ENCODE results near the gene WWOX. TPM values are rescaled to one million over a fixed set of nuclear protein-coding genes. Genes with fewer than 3 reads are reported as not detected.

The WWOX gene
- total RNA-seq, 1 experiment from 2014 or later = 15.6 TPM

GRCh38 chr16:78718141-78718540 is 618.7 kb downstream of the WWOX start:
- Mint-ChIP-seq H3K36me3 (ENCODE audit: insufficient read depth in 1 of 3, low read depth in 3 of 3) (no peaks in the 10 kb centered on the region), H3K4me1 (no peaks in the 10 kb centered on the region), H3K4me3 (no peak overlapping the region), H3K27ac (no peak overlapping the region), H3K27me3 (ENCODE audit: low read depth) (no peaks in the 10 kb centered on the region; the same call in 1 of the 2 replicates), H3K9me3 (no peaks in the 10 kb centered on the region)
- Histone ChIP-seq H4K91ac (ENCODE audit: insufficient read length, low read depth, low read length) (no peak overlapping the region), H2BK5ac (ENCODE audit: insufficient read length, low read length) (no peak overlapping the region), H2BK20ac (ENCODE audit: low read depth, low read length, poor library complexity, severe bottlenecking) (no peak overlapping the region), H2BK12ac (ENCODE audit: insufficient read length, low read depth, low read length) (no peak overlapping the region), H3K14ac (ENCODE audit: insufficient read depth, low read length) (no peak overlapping the region), H2BK120ac (ENCODE audit: low read depth, low read length, poor library complexity, severe bottlenecking) (no peak overlapping the region), H3K18ac (ENCODE audit: insufficient read length, low read depth, low read length) (no peak overlapping the region), H4K20me1 (ENCODE audit: control insufficient read depth, insufficient read depth, insufficient read length) (no peaks in the 10 kb centered on the region), H2BK15ac (ENCODE audit: low read depth, low read length) (no peak overlapping the region), H3K4me2 (ENCODE audit: insufficient read depth, insufficient read length, low read length) (no peak overlapping the region), H2AFZ (ENCODE audit: low read length) (no peak overlapping the region), H3K79me2 (ENCODE audit: insufficient read depth, low read length) (no peaks in the 10 kb centered on the region), H4K8ac (replicated peaks; ENCODE audit: insufficient read length, low read depth, low read length) (no peak overlapping the region), H2AK5ac (ENCODE audit: insufficient read length, low read length) (no peak overlapping the region), H3K9ac (ENCODE audit: extremely low read depth, insufficient read length, low read length) (no peak overlapping the region), H3T11ph (ENCODE audit: low read length) (no peak overlapping the region), H3K23me2 (ENCODE audit: insufficient read length, low read depth, low read length, poor library complexity, severe bottlenecking) (no peaks in the 10 kb centered on the region), H3K79me1 (ENCODE audit: insufficient read depth, low read depth, low read length, poor library complexity, severe bottlenecking) (no peaks in the 10 kb centered on the region), H3K23ac (ENCODE audit: insufficient read length, low read depth, low read length) (no peak overlapping the region), H3K9me3 (ENCODE audit: control insufficient read depth, low read depth, low read length) (no peaks in the 10 kb centered on the region), H3K27me3 (ENCODE audit: insufficient read depth, low read length) (no peaks in the 10 kb centered on the region), H4K5ac (ENCODE audit: insufficient read length, low read depth, low read length) (no peak overlapping the region), H3K4me1 (ENCODE audit: insufficient read depth, low read length) (no peaks in the 10 kb centered on the region), H3K27ac (ENCODE audit: insufficient read length, low read depth, low read length) (no peak overlapping the region), H3K4ac (ENCODE audit: low read depth, low read length) (no peak overlapping the region), H3K56ac (ENCODE audit: insufficient read length, low read depth, low read length) (no peak overlapping the region)
- DNase-seq = no peak
- WGBS (ENCODE audit: extremely low coverage, insufficient read length, low lambda C conversion rate) = no CpG with 5 or more reads among the region's 2 CpGs
- TF ChIP-seq CTCF (conservative IDR thresholded peaks at IDR 0.05) = no peak
